B cell (primary cell): ENCODE data around the gene CNIH1. TPM values are rescaled to one million over a fixed set of nuclear protein-coding genes. Genes with fewer than 3 reads are reported as not detected.

ENCODE experiments used
- ATAC-seq: fragments of 200-7000 bp; cut with Tn5 transposase; one replicate; pipeline ENCODE4 v1.10.0; 2021; ENCODE audit warnings: low read depth, mild to moderate bottlenecking, moderate number of reproducible peaks, moderate library complexity
- CTCF ChIA-PET: fragments of 350-600 bp; sonication (Branson Sonifier 250); formaldehyde crosslinking; loops from one replicate; lab custom pipeline; 2021; ENCODE audit warnings: antibody characterized with exemption, inconsistent platforms; lab: Charles Lee
- POLR2A ChIA-PET: fragments of 350-600 bp; sonication (Branson Sonifier 250); formaldehyde crosslinking; loops from one replicate; lab custom pipeline; 2021; ENCODE audit warnings: antibody characterized with exemption; lab: Charles Lee
- DNase-seq: peaks from one replicate; pipeline ENCODE4 v3.0.0; 2013
- H2AFZ ChIP-seq: 2 replicates; pipeline ENCODE4 v1.6.1; 2012; ENCODE audit warnings: mild to moderate bottlenecking, low read depth, low read length; ENCODE audit not compliant: insufficient read depth, poor library complexity, severe bottlenecking
- H3K27ac ChIP-seq, 2 donors: 1 replicate in 1 of 2; 2 replicates in 1 of 2; pipeline ENCODE4 v1.5.1; 2012 to 2013; ENCODE audit warnings: low read length in 2 of 2, mild to moderate bottlenecking in 2 of 2, moderate library complexity in 1 of 2
- H3K27me3 ChIP-seq, 4 experiments: fragments of 200-600 bp in 1 of 4; sonication (generic) in 1 of 4; replicated peaks in 1 of 4; 1 replicate in 2 of 4; 2 replicates in 2 of 4; pipeline versions ENCODE4 v1.6.1 to v1.7.0; 2013 to 2016; ENCODE audit warnings: low read length in 3 of 4, mild to moderate bottlenecking in 2 of 4, mixed read lengths in 1 of 4, moderate library complexity in 1 of 4; ENCODE audit not compliant: insufficient read depth in 4 of 4, control insufficient read depth in 3 of 4; ENCODE audit errors: control extremely low read depth in 1 of 4
- H3K36me3 ChIP-seq, 2 experiments: replicated peaks in 1 of 2; 1 replicate in 1 of 2; 2 replicates in 1 of 2; pipeline versions ENCODE4 v1.6.1 to v1.7.1; 2013; ENCODE audit warnings: low read length in 1 of 2; ENCODE audit not compliant: insufficient read depth in 2 of 2, control insufficient read depth in 1 of 2; ENCODE audit errors: control extremely low read depth in 1 of 2, extremely low read depth in 1 of 2
- H3K4me1 ChIP-seq, 2 donors: fragments of 200-600 bp in 1 of 2; sonication (generic) in 1 of 2; 1 replicate in 1 of 2; 2 replicates in 1 of 2; pipeline versions ENCODE4 v1.5.1 to v1.6.1; 2013 to 2017; ENCODE audit warnings: low read length in 2 of 2; ENCODE audit not compliant: control insufficient read depth in 2 of 2, insufficient read depth in 2 of 2
- H3K4me2 ChIP-seq: replicated peaks from 2 replicates; pipeline ENCODE3; 2012; ENCODE audit warnings: mild to moderate bottlenecking, low read depth, low read length; ENCODE audit not compliant: poor library complexity, severe bottlenecking
- H3K4me3 ChIP-seq, 5 experiments: fragments of 200-600 bp in 1 of 5; sonication (generic) in 1 of 5; 1 replicate in 3 of 5; 2 replicates in 2 of 5; pipeline versions ENCODE4 v1.5.1 to v1.7.0; 2011 to 2016; ENCODE audit warnings: low read length in 4 of 5, mild to moderate bottlenecking in 4 of 5, low read depth in 2 of 5, control low read depth in 1 of 5, moderate library complexity in 1 of 5; ENCODE audit not compliant: insufficient read depth in 1 of 5; ENCODE audit errors: control extremely low read depth in 1 of 5, extremely low read depth in 1 of 5
- H3K79me2 ChIP-seq: fragments of 200-600 bp; sonication (generic); one replicate; pipeline ENCODE4 v1.6.0; 2016; ENCODE audit warnings: low read length; ENCODE audit not compliant: control insufficient read depth, insufficient read depth
- H3K9ac ChIP-seq: fragments of 200-600 bp; sonication (generic); 2 replicates; pipeline ENCODE4 v1.6.1; 2017; ENCODE audit warnings: mild to moderate bottlenecking, low read length, moderate library complexity
- H3K9me3 ChIP-seq, 3 donors: one replicate each; pipeline versions ENCODE4 v1.6.1 to v1.7.1; 2013; ENCODE audit warnings: low read length in 2 of 3; ENCODE audit not compliant: control insufficient read depth in 2 of 3, insufficient read depth in 1 of 3; ENCODE audit errors: control extremely low read depth in 1 of 3
- H4K20me1 ChIP-seq: 2 replicates; pipeline ENCODE4 v1.6.0; 2012; ENCODE audit warnings: mild to moderate bottlenecking, low read length; ENCODE audit not compliant: insufficient read depth, control insufficient read depth, poor library complexity, severe bottlenecking
- H3K27ac Mint-ChIP-seq: one replicate; pipeline ENCODE4 v1.8.0; 2021; ENCODE audit warnings: mixed read lengths
- H3K27me3 Mint-ChIP-seq: one replicate; pipeline ENCODE4 v1.8.0; 2021; ENCODE audit warnings: mixed read lengths
- H3K4me1 Mint-ChIP-seq: one replicate; pipeline ENCODE4 v1.8.0; 2021; ENCODE audit warnings: mixed read lengths
- H3K4me3 Mint-ChIP-seq: one replicate; pipeline ENCODE4 v1.8.0; 2021; ENCODE audit warnings: mixed read lengths
- H3K9me3 Mint-ChIP-seq: one replicate; pipeline ENCODE4 v1.8.0; 2022; ENCODE audit warnings: mixed read lengths; ENCODE audit not compliant: insufficient read depth
- EZH2 ChIP-seq: IDR thresholded peaks from 2 replicates; pipeline ENCODE4 v1.6.1; 2012; ENCODE audit warnings: borderline replicate concordance, low read depth, mild to moderate bottlenecking, moderate library complexity, low read length; ENCODE audit not compliant: insufficient read depth, poor library complexity, severe bottlenecking
- WGBS: methylation state at CpG from one replicate; pipeline ENCODE4 v1.1.5; 2013; ENCODE audit warnings: missing lambda C conversion rate; ENCODE audit not compliant: insufficient coverage; 5-methylcytosine and 5-hydroxymethylcytosine counted together
- intact Hi-C: fragments of 100-400 bp; cut with micrococcal nuclease; formaldehyde crosslinking; loops from one replicate; pipeline ENCODE4 v1.10.0; 2022
- polyA plus RNA-seq: library from polyadenylated mRNA; depleted of rRNA; stranded (reverse); fragments of >200 nt; gene quantifications from 2 replicates; pipeline ENCODE4 v1.2.3, GENCODE V29; 2012
- total RNA-seq, 2 donors: library from RNA; stranded (reverse); fragments of 120-200 nt in 1 of 2; gene quantifications; 1 replicate in 1 of 2; 2 replicates in 1 of 2; pipeline versions ENCODE4 v1.2.3 to v1.2.4, GENCODE V29; 2013 to 2022
- TF ChIP-seq, protein P1 (sequence below): fragments of 200-600 bp; IDR thresholded peaks from one replicate; pipeline ENCODE4 v1.8.0; 2022; ENCODE audit warnings: antibody characterized with exemption, mild to moderate bottlenecking

Gene CNIH1
- total and polyA plus RNA-seq, 2 donors (not counting 1 experiment from before 2014, with no cell fraction given), result 42.8 to 66.4 TPM

DNA sequence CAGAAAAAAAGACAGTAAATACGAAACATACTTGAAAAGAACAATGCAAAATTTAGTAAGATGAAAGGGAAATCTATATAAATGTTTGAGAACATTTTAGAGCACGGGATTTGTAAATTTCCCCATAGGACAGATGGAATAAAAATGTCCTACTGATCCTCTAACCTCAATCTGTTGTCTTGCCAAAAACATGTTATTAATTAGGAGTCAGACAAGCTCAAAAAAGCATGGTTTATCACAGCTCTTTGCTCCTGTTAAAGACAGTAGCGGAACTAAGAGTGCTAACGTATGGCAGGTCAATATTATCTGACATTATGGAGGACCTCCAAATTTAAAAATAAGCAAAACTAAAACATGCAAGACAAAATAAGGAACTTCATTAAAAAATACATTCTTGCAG lies 34.7 kb upstream of the CNIH1 start:
- H3K4me1 ChIP-seq, result peaks cover 0 to 3% of the 10 kb centered on the region in 2 donors
- Mint-ChIP-seq H3K9me3 (no peaks in the 10 kb centered on the region), H3K27me3 (no peaks in the 10 kb centered on the region), H3K27ac (no peak overlapping the region), H3K4me1 (peaks cover 15% of the 10 kb centered on the region), H3K4me3 (no peak overlapping the region)
- TF ChIP-seq, protein P1, sequence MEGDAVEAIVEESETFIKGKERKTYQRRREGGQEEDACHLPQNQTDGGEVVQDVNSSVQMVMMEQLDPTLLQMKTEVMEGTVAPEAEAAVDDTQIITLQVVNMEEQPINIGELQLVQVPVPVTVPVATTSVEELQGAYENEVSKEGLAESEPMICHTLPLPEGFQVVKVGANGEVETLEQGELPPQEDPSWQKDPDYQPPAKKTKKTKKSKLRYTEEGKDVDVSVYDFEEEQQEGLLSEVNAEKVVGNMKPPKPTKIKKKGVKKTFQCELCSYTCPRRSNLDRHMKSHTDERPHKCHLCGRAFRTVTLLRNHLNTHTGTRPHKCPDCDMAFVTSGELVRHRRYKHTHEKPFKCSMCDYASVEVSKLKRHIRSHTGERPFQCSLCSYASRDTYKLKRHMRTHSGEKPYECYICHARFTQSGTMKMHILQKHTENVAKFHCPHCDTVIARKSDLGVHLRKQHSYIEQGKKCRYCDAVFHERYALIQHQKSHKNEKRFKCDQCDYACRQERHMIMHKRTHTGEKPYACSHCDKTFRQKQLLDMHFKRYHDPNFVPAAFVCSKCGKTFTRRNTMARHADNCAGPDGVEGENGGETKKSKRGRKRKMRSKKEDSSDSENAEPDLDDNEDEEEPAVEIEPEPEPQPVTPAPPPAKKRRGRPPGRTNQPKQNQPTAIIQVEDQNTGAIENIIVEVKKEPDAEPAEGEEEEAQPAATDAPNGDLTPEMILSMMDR, result no peak
- no peak for TF ChIP-seq EZH2
- peaks cover 12% of the 10 kb centered on the region for H3K79me2 ChIP-seq
- no peak overlapping the region for H3K27ac ChIP-seq
- DNase-seq (no peak), ATAC-seq (no peak)
- no peak overlapping the region for H3K9ac ChIP-seq
- H4K20me1 ChIP-seq, result no peaks in the 10 kb centered on the region
- 100% methylated on average over 2 of the region's 4 CpGs for WGBS
- peaks cover 2 to 23% of the 10 kb centered on the region in 2 experiments for H3K36me3 ChIP-seq
- H2AFZ ChIP-seq, result no peak overlapping the region
- intact Hi-C loops, result no loop called here
- H3K27me3 ChIP-seq, result no peaks in the 10 kb centered on the region
- ChIA-PET CTCF (no interaction called here), POLR2A (no interaction called here)
- H3K9me3 ChIP-seq, result no peaks in the 10 kb centered on the region
- H3K4me3 ChIP-seq, result no peak overlapping the region
- H3K4me2 ChIP-seq, result no peak overlapping the region

DNA sequence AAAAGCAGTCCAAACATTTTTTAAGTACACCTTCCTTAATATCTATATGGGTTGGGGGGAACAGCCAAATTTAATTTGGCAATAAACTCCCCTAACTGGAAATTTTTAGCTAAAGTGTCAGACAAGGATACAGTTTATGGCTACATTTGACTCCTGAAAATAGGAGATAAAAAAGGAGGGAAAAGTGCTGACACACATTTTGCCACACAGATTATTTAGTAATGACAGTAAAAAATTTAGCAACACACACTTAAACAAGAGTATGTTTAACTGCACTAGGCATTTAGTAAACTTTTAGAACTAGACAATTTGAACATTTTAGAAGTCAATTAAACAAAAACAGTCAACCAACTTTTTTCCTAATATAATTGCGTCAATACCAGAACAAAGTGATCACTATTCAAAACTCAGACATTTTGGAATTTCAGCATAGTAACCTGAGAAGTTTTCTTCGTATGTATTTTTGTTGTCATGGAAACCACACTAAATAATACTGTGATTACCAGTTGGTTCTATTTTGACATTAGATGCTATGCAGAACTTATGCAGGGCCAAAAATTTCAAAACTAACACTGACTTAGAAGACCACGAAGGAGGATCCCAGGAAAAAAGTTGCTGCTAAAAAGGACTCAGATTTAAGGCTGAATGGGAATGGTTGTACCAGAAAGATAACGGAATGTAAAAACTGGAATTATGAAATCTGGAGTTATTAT lies 34.2 kb upstream of the CNIH1 start:
- peaks cover 8% of the 10 kb centered on the region for H3K79me2 ChIP-seq
- H3K27ac Mint-ChIP-seq, result no peak overlapping the region
- H3K4me1 Mint-ChIP-seq, result peaks cover 12% of the 10 kb centered on the region
- no peak overlapping the region for H3K4me3 Mint-ChIP-seq
- H3K9me3 ChIP-seq, result no peaks in the 10 kb centered on the region
- TF ChIP-seq, protein P1, result no peak
- TF ChIP-seq EZH2, result no peak
- no peak overlapping the region for H3K4me3 ChIP-seq
- intact Hi-C loops, result no loop called here
- H4K20me1 ChIP-seq, result no peaks in the 10 kb centered on the region
- ChIA-PET POLR2A (no interaction called here), CTCF (no interaction called here)
- H3K9me3 Mint-ChIP-seq, result no peaks in the 10 kb centered on the region
- peaks cover 0 to 23% of the 10 kb centered on the region in 2 experiments for H3K36me3 ChIP-seq
- ATAC-seq (no peak), DNase-seq (no peak)
- H3K27me3 ChIP-seq, result no peaks in the 10 kb centered on the region
- H3K4me2 ChIP-seq, result no peak overlapping the region
- WGBS, result 100% methylated on average over 1 of the region's 4 CpGs
- no peaks in the 10 kb centered on the region for H3K4me1 ChIP-seq
- H3K27ac ChIP-seq, result no peak overlapping the region
- H3K27me3 Mint-ChIP-seq, result no peaks in the 10 kb centered on the region
- H3K9ac ChIP-seq, result no peak overlapping the region
- H2AFZ ChIP-seq, result no peak overlapping the region
